ENCODE data around the gene CBL. TPM values are rescaled to one million over a fixed set of nuclear protein-coding genes. Genes with fewer than 3 reads are reported as not detected.

The CBL gene
- total RNA-seq, 6 experiments from 2014 or later, result 24.2 to 31.2 (median 26.1) TPM

DNA sequence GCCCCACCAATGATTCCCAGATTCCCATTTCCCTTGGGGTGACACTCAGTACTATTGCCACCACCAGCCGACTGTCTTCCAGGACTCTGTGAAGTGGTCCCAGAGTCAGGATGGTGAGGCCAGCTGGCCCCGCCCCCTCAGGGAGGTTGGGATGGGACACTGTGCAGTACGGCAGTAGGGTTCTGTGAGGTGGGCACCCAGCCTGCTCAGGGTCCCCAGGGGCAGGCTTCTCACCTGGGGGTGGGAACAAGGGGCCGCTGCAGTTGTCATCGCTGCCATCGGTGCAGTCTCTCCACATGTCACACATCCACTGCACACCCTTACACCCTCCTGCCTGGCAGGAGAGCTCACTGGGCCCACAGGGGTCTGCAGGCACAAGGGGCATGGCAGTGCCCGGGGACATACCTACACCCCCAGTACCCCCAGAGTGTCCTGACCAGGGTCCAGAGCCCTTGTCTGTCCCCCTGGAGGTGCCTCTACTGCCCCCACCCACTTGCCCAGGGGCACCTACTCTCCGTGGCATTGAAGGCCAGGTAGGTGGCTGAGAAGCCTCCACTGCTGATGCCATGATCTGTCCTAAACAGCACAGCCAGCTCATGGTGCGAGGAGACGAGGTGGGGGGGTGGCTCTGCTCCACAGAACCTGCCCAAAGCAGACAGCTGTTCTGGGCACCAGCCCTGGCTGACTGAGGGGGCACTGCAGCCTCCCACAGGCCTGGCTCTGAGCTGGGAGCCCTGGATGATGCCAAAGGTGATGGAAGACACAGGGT, 136.4 kb downstream of the CBL start:
- no peak overlapping the region for H3K27ac Mint-ChIP-seq

DNA sequence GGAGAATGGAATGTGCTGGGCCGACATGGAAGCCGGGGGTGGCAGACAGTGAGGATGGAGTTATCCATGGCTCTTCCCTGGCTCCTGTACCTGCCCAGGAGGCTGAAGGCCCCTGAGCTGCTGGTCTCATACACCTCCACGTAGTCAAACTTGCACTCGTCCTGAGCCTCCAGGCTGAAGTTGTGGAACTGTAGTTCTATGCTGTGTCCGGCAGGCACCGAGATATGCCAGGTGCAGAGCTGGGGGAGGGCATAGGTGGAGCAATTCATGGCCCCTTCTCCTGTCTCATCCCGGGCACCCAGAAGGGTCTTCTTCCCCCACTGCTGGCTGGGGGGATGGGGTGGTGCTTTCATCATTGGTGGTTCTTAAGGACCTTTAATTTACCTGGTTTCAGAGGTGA, 137.6 kb downstream of the CBL start:
- TF ChIP-seq, protein P1, sequence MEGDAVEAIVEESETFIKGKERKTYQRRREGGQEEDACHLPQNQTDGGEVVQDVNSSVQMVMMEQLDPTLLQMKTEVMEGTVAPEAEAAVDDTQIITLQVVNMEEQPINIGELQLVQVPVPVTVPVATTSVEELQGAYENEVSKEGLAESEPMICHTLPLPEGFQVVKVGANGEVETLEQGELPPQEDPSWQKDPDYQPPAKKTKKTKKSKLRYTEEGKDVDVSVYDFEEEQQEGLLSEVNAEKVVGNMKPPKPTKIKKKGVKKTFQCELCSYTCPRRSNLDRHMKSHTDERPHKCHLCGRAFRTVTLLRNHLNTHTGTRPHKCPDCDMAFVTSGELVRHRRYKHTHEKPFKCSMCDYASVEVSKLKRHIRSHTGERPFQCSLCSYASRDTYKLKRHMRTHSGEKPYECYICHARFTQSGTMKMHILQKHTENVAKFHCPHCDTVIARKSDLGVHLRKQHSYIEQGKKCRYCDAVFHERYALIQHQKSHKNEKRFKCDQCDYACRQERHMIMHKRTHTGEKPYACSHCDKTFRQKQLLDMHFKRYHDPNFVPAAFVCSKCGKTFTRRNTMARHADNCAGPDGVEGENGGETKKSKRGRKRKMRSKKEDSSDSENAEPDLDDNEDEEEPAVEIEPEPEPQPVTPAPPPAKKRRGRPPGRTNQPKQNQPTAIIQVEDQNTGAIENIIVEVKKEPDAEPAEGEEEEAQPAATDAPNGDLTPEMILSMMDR (IDR thresholded peaks at IDR 0.05), result no peak
- Mint-ChIP-seq H3K27ac (no peak overlapping the region), H3K9me3 (no peaks in the 10 kb centered on the region), H3K4me3 (no peak overlapping the region), H3K4me1 (ENCODE audit: low read depth) (peaks cover 31% of the 10 kb centered on the region), H3K27me3 (ENCODE audit: insufficient read depth) (peaks cover 32% of the 10 kb centered on the region), H3K36me3 (ENCODE audit: low read depth) (no peaks in the 10 kb centered on the region)
- DNase-seq, result no peak

More for the DNA sequence above, 136.4 kb downstream of the CBL start:
- Mint-ChIP-seq H3K9me3 (no peaks in the 10 kb centered on the region), H3K4me1 (ENCODE audit: low read depth) (peaks cover 38% of the 10 kb centered on the region), H3K27me3 (ENCODE audit: insufficient read depth) (peaks cover 28% of the 10 kb centered on the region), H3K36me3 (ENCODE audit: low read depth) (no peaks in the 10 kb centered on the region), H3K4me3 (no peak overlapping the region)
- DNase-seq, result no peak
- TF ChIP-seq, protein P1 (IDR thresholded peaks at IDR 0.05), result no peak

DNA sequence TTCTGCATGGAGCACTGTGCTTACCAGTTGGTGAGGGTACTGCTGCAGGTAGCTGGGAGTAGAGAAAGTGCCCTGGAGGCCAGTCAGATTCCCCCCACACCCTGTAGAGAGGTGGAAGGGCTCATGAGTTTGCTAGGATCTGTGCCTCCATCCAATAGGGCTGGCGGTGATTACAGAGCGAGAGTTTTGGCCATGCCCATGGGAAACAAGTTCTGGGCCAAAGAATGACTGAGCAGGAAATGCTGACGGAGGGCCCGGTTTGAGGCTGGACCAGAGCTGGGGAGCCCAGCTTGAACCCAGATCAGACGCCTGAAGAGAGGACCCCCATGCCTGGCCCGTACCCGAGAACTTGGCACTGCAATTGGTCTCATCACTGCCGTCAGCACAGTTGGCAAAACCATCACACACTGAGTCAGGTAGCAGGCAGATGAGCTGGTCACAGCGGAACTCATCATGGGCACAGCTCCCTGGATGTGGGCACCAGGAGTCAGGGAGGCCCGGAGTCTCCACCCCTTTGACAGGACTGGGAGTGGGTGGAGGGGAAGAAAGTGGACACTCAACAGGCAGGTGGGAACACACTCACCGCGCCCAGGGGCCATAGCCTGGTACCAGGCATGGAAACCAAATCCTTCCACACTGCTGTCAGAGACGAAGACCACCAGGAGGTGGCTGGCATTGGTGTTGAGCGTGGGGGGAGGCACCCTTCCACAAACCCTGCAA, 138.3 kb downstream of the CBL start:
- Mint-ChIP-seq H3K27ac (no peak overlapping the region), H3K27me3 (ENCODE audit: insufficient read depth) (peaks cover 32% of the 10 kb centered on the region), H3K9me3 (no peaks in the 10 kb centered on the region), H3K4me1 (ENCODE audit: low read depth) (peaks cover 24% of the 10 kb centered on the region), H3K36me3 (ENCODE audit: low read depth) (no peaks in the 10 kb centered on the region), H3K4me3 (no peak overlapping the region)
- TF ChIP-seq, protein P1 (IDR thresholded peaks at IDR 0.05), result no peak
- DNase-seq, result no peak

DNA sequence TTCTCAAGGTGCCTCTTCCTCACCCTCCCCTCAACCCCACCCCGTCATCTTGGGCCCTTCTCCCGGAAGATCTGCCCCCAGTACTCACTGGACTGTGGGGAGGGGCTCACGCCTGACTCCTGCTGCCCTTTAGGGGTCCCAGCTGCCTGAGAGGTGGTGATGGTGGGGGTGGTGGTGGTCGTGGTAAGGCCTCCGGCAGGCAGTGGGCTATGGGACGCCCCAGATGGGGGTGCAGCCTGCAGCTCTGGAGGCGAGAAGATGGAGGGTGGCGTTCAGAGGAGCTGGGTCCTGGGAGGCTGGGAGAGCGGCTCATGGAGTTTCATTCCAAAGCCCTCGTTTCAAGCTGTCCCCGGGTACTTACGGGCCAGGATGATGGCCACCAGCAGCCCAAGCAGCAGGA, 139.5 kb downstream of the CBL start:
- Mint-ChIP-seq H3K27ac (no peak overlapping the region), H3K9me3 (no peaks in the 10 kb centered on the region), H3K36me3 (ENCODE audit: low read depth) (no peaks in the 10 kb centered on the region), H3K4me1 (ENCODE audit: low read depth) (peaks cover 22% of the 10 kb centered on the region), H3K4me3 (no peak overlapping the region), H3K27me3 (ENCODE audit: insufficient read depth) (peaks cover 35% of the 10 kb centered on the region)
- TF ChIP-seq, protein P1 (IDR thresholded peaks at IDR 0.05), result no peak
- DNase-seq, result no peak

DNA sequence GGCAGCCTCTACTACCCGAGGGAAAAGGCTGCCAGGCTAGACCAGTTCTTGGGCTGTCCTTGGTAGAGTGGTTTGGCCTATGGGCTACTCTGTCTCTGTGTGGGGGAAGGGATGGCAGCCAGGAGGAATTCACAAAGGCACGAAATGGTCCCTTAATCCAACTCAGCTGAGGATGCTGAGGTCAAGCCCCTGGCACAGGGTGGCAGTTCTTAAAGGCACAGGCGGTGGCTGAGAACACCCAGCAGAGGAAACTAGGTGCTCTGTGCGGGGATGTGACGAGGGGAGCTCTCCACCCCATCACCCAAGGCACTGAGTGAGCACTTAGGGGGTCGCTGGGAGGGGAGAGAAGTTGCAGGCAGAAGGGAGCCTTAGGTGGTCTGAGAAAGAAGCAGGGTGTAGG, 140.5 kb downstream of the CBL start, which contains the start of gene MFRP:
TSS of gene MFRP (minus strand) at position 101 of the 400 bp plus-strand sequence. CDS start 192 bp downstream, outside the sequence.
- peaks cover 35% of the 10 kb centered on the region for H3K27me3 Mint-ChIP-seq (ENCODE audit: insufficient read depth)
- H3K4me1 Mint-ChIP-seq (ENCODE audit: low read depth), result peaks cover 16% of the 10 kb centered on the region
- TF ChIP-seq, protein P1 (IDR thresholded peaks at IDR 0.05), result no peak

More for the DNA sequence above, 140.5 kb downstream of the CBL start, which contains the start of gene MFRP:
- H3K4me3 Mint-ChIP-seq, result no peak within 1 kb of the TSS
- no peaks in the 10 kb centered on the region for H3K9me3 Mint-ChIP-seq
- DNase-seq, result no peak
- no peaks in the 10 kb centered on the region for H3K36me3 Mint-ChIP-seq (ENCODE audit: low read depth)
- no peak within 1 kb of the TSS for H3K27ac Mint-ChIP-seq

All from HFFc6 (cell line).